Stimulated activated CD4-positive, alpha-beta T cell treated with anti-CD3 and anti-CD28 coated beads, Interleukin-12 subunit alpha, Interleukin-12 subunit beta, amount 100 ng/mL, for 24 hours (primary cell): ENCODE measurements around the gene ALX3.
A peak's percentile ranks its signal among the peaks of the same experiment; 100 is the strongest.

Experiments
- DNase-seq, 2 experiments: peaks; one replicate each; pipeline ENCODE4 v3.0.0-alpha.2; 2020; ENCODE audit warnings: low read depth in 2 of 2

The ALX3 gene

GRCh38 chr1:110065841-110066240 lies 4.6 kb downstream of the ALX3 start:
- DNase-seq, result no peak

- no peak for DNase-seq
Observed at GRCh38 chr1:110064576-110065337, 5.7 kb downstream of the ALX3 start.

- no peak for DNase-seq
Observed at GRCh38 chr1:110063781-110064180, 6.7 kb downstream of the ALX3 start.

- no peak for DNase-seq
Observed at GRCh38 chr1:110062612-110063011, 7.9 kb downstream of the ALX3 start.

GRCh38 chr1:110061341-110061740 lies 9.1 kb downstream of the ALX3 start:
- no peak for DNase-seq

- DNase-seq, result no peak
Observed at GRCh38 chr1:110060662-110061060, 9.8 kb downstream of the ALX3 start.

- DNase-seq, result peak; percentile 53 to 64
Observed at GRCh38 chr1:110060034-110060661, 10.3 kb downstream of the ALX3 start.

GRCh38 chr1:110059133-110059863 lies 11.2 kb downstream of the ALX3 start:
- no peak for DNase-seq

GRCh38 chr1:110058591-110058990 lies 11.9 kb downstream of the ALX3 start:
- DNase-seq, result no peak

GRCh38 chr1:110057963-110058518 lies 12.4 kb downstream of the ALX3 start:
- DNase-seq, result no peak

- no peak for DNase-seq
Observed at GRCh38 chr1:110056776-110057175, 13.7 kb downstream of the ALX3 start.

- no peak for DNase-seq
Observed at GRCh38 chr1:110056285-110056683, 14.2 kb downstream of the ALX3 start.

- no peak for DNase-seq
Observed at GRCh38 chr1:110055493-110056284, 14.8 kb downstream of the ALX3 start.

- DNase-seq, result peak; percentile 41 to 74
Observed at GRCh38 chr1:110053552-110054428, 16.7 kb downstream of the ALX3 start.

GRCh38 chr1:110051262-110051648 lies 19.2 kb downstream of the ALX3 start:
- no peak for DNase-seq

- DNase-seq, result no peak
Observed at GRCh38 chr1:110050602-110051261, 19.7 kb downstream of the ALX3 start.

GRCh38 chr1:110049801-110050601 lies 20.5 kb downstream of the ALX3 start:
- DNase-seq, result no peak

- no peak for DNase-seq
Observed at GRCh38 chr1:110048923-110049601, 21.4 kb downstream of the ALX3 start.

- no peak for DNase-seq
Observed at GRCh38 chr1:110048240-110048639, 22.2 kb downstream of the ALX3 start.
